Measurements from ENCODE around the gene PLK5.
"Not testable (repeated sequence)": the region's sequence is repeated elsewhere in the genome, so short reads cannot be mapped to it uniquely, and the experiment has no call there.

PLK5 gene

DNA sequence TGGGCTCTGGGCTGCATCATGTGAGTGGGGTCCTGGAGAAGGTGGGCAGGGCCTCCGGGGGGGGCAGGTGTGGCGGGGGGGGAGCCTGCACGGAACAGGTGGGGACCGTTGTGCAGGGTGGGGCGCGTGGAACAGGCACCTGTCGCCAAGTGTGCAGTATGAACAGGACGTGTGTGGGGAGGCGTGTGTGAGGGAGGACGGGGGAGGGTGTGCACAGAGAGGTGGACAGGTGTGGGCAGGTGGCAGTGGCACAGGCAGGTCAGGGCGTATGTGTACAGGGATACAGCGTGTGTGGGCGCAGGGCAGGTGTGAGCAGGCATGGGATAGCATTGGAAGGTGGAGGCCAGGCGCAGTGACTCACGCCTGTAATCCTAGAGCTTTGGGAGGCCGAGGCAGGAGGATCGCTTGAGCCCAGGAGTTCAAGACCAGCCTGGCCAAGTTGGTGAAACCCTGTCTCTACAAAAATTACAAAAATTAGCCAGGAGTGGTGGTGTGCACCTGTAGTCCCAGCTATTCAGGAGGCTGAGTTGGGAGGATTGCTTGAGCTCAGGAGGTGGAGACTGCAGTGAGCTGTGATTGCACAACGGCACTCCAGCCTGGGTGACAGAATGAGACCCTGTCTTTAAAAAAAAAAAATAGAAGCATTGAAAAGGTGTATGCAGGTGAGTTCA lies 3.2 kb downstream of the PLK5 start:
- no peak for DNase-seq

DNA sequence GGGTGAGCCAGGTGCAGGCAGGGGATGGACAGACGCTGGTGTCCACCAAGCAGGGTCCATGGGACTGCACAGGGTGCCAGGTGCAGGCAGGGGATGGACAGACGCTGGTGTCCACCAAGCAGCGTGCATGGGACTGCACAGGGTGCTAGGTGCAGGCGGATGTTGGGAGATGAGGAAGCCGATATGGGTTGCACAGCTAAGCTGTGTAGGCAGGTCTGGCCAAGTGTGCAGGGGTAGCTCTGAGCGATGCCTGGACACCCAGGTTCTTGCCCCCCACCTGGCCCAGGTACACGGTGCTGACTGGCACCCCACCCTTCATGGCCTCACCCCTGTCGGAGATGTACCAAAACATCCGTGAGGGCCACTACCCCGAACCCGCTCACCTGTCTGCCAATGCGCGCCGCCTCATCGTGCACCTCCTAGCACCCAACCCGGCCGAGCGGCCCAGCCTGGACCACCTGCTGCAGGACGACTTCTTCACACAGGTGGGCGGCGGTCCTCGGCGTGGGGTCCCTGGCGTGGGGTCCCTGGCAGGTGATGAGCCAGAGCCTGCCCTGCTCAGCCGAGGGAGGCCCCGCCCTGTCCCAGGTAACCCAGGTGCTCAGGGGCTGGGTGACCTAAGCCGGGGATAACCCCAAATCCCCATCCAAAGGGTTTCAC lies 3.9 kb downstream of the PLK5 start:
- DNase-seq = no peak

DNA sequence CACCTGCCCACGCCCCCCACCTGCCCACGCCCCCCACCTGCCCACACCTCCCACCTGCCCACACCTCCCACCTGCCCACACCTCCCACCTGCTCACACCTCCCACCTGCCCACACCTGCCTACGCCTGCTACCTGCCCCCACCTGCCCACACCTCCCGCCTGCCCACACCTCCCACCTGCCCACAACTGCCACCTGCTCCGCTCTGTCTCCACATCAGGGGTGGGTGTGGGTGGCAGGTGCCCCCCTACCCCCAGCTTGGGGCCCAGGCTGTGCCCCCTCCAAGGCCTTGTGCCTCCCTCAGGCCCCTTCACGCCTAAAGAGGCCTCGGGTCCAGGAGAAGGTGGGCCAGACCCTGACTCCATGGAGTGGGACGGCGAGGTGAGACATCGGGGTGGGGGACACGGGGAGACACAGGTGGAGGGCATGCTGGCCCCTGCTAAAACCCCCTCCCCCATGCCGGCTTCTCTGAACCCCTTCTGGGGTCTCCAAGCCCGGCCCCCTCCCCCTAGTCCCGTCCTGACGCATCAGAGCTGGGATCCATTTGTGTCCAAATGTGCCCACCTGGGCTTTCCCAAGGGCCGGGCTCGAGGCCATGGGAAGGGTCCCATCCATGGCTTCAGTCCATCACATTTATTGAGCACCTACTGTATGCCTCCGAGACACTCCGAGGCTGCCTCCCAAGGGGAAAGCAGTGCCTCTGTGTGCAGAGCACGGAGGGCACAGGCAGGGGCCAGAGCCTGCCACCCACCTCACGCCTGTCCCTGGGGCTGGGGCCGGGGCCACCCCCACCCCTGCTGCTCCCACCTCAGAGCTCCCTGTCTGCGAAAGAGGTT lies 4.9 kb downstream of the PLK5 start:
- no peak for DNase-seq

DNA sequence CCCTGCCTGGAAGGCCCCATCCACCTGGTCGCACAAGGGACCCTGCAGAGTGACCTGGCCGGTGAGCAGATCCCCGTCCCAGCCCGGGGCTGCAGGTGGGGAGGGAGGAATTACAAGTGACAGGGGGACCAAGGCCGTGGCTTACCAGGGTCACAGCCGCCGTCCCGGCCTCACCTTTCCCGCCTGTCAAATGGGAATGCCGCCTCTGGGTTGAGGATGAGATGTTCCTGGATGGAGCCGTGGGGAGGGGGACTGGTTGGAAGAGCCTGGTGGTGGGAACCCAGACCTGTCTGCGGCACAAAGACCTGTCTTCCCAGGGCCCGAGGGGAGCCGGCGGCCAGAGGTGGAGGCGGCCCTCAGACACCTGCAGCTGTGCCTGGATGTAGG lies 5.5 kb downstream of the PLK5 start:
- DNase-seq = no peak

DNA sequence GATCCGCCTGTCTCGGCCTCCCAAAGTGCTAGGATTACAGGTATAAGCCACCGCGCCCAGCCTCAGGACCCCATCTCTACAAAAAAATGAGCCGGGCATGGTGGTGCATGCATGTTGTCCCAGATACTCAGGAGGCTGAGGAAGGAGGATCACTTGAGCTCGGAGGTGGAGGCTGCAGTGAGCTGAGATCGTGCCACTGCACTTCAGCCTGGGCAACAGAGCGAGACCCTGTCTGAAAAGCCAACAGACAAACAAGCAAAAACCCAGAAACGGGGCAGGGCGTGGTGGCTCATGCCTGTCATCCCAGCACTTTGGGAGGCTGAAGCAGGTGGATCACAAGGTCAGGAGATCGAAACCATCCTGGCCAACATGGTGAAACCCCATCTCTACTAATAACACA lies 7.0 kb downstream of the PLK5 start:
- not testable (repeated sequence) for DNase-seq

DNA sequence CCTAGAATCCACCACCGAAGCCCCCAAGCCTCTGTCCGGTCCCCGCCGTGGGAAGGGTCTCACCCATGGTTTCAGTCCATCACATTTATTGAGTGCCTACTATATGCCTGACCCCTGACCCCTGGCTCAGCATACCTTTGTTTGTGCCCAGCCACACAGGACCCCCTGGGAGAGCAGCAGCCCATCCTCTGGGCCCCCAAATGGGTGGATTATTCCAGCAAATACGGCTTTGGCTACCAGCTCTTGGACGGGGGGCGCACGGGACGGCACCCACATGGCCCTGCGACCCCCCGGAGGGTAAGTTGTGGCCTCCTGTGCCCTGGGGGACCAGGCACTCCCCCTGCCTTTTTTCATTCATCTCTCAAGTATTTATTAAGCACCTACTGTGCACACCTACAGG lies 7.7 kb downstream of the PLK5 start:
- DNase-seq = no peak

DNA sequence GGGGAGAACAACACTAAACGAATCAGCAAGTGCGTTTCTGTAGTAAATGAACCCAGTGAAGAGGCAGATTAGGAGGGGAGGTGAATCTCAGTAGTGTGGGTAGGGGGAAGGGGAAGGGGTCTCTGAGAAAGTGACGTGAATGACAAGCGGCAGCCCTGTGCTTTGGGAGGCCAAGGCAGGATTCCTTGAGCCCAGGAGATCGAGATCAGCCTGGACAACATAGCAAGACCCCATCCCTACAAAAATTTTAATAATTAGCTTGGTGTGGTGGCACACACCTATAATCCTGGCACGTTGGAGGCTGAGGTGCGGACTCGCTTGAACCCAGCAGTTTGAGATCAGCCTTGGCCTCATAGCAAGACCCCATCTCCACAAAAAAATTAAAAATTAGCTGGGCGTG lies 8.1 kb downstream of the PLK5 start:
- DNase-seq = no peak

DNA sequence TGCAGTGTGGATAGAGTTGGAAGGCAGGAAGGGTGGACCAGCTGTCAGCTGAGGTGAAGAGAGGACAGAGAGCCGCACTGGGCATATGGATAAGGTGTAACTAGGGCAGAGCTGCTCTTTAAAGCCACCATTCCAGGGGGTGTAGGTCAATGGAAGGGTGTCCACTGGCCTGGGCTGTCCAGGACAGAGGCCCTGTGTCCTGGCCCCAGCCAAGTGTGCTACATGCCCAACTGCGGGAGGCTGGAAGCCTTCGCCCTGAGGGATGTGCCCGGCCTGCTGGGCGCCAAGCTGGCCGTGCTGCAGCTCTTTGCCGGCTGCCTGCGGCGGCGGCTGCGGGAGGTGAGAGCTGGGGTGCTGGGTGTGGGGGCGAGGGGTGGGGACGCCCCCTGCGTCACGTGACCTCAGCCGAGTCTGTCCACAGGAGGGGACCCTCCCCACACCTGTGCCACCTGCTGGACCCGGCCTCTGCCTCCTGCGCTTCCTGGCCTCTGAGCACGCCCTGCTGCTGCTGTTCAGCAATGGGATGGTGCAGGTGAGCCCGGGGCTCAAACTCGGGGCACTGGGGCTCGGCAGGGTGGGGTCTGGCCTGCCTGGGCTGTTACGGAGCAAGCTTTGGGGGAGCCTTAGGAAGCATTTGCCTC lies 9.8 kb downstream of the PLK5 start:
- DNase-seq = no peak

DNA sequence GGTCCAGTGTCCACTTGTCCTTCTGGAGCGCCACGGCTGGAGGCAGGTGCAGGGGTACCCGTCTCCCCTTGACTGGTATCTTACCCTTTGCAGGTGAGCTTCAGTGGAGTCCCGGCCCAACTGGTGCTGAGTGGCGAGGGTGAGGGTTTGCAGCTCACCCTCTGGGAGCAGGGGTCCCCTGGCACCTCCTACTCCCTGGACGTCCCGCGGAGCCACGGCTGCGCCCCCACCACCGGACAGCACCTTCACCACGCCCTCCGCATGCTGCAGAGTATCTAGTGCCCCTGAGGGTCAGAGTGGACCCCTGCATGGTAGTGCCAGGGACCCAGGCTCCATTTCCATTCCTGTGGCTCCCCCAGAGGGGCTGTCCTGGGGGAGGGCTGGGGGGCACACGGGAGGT lies 11.1 kb downstream of the PLK5 start:
- no peak for DNase-seq

DNA sequence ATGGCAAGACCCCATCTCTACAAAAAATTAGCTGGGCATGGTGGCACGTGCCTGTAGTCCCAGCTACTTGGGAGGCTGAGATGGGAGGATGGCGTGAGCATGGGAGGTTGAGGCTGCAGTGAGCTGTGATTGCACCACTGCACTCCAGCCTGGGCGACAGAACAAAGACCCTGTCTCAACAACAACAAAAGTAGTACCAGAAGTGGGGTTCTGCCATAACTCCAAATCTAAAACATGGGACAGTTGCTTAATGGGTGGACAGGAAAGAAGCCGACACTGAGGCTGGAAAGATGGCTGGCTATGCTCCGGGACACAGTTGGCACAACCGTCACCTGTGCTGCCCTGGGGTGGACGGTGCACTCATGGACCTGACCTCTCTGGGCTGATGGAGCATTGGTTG lies 11.8 kb downstream of the PLK5 start:
- not testable (repeated sequence) for DNase-seq

DNA sequence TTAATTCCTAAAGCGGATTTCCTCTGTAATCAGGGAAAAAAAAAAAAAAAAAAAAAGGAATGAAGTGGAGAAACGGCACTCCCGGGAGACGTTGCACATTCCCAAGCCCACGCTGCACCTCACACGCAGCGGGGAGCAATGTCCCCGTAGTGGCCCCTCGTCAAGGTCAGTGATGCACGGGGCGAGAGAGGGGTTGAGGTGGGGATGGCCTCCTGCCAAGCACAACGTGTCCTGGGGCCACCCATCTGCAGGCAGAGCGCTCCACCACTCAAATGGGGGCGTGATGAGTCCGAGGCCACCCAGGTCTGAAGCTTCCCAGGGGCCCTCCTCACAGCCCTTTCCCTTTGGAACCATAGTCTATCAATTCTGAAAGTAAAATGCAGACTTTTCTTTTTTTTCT lies 15.1 kb downstream of the PLK5 start:
- DNase-seq = no peak

DNA sequence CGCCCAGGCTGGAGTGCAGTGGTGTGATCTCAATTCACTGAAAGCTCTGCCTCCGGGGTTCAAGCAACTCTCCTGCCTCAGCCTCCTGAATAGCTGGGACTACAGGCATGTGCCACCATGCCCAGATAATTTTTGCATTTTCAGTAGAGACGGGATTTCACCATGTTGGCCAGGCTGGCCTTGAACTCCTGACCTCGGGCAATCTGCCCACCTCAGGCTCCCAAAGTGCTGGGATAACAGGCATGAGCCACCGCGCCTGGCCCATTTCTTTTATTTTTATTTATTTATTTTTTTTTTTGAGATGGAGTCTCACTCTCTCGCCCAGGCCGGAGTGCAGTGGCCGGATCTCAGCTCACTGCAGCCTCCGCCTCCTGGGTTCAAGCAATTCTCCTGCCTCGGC lies 15.9 kb downstream of the PLK5 start:
- DNase-seq = not testable (repeated sequence)

DNA sequence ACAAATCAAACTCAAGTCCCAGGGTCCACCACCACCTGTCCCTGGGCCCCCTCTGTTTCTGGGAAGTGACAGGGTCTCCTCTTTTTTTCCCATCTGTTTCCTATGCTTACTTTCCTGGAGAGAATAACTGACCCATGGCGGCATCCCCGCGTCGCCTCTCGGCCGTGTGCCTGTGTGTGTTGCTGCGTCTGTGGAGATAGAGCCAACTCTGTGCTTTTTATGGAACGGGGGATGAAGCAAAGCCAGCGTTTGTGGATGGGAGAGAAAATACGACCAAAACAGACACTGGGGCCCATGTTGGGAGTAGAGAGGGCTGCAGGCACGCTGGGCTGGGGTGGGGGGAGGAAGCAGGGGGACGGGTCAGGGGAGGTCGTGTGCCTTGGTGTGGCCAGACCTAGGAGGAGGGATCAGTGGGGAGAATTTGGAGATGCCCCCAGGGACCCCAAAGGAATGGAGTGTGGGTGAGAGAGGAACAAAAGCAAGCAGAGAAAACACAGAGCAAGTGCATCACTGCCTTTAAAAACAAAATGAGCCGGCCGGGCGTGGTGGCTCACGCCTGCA lies 16.6 kb downstream of the PLK5 start:
- DNase-seq = no peak

DNA sequence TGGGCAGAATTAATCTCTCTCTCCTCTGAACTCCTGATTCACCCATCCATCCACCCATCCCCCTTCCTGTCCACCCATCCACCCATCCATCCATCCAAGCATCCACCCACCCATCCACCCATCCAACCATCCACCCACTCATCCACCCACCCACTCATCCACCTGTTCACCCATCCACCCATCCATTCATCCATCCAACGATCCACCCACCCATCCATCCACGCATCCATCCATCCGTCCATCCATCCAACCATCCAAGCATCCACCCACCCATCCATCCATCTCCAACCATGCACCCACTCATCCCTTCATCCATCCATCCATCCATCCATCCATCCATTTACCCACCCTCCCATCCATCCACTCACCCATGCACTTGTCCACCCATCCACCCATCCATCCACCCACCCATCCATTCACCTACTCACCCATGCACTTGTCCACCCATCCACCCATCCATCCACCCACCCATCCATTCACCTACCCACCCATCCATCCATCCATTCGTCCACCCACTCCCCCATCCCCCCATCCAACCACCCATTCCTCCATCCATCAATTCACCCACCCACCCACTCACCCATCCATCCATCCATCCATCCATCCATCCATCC lies 25.6 kb downstream of the PLK5 start:
- no peak for DNase-seq

DNA sequence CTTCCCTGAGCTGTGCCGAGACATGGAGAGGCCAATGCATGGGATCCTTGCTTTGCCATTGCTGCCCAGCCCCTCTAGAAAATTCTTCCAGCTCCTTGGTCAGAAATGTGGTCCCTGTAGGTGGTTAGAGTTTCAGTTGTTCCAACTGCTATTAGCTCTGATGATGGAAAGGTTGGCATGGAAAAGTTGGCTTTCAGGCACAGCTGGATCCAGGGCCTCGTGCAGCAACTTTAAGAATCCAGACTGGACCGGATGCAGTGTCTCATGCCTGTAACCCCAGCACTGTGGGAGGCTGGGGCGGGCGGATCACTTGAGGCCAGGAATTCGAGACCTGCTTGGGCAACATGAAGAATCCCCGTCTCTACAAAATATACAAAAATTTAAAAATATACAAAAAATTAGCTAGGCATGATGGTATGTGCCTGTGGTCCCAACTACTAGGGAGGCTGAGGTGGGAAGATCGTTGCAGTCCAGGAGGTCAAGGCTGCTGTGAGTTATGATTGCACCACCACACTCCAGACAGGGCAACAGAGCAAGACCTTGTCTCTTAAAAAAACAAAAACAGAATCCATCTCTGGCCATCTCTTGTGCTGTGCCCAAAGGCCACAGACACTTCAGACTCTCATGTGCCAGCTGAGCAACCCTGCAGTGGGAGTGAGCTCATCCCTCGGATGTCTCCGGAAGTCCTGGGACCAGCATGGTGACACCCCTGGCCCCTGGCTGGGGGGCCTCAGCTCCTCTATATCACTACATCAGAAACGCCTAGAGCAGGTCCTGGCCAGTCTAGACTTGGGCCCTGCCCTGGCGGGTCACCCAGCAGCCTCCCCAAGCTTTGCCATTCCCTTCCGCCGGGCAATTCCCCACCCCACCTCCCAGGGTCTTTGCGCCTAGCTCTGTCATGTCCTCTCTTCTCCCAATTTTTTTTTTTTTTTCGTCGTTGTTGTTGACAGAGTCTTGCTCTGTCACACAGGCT lies 27.5 kb downstream of the PLK5 start:
- DNase-seq = no peak

DNA sequence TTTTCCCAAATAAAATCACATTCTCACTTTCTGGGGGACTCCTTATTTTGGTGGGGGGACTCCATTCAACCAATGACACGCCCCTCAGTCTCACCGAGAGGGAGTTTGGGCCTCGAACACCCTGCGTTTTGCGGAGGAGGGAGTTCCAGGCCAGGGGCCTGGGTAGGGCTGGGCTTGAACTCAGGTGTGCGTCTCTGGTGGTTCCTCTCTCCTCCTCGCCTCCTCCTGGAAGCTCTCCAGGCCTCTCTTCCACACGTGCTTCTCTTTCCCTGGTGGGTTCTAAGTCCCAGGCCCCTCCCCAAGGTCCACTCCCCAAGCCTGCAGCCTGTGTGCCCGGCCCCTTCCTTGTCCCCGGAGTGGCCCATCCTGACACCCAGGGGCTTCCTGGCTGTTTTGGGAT lies 29.5 kb downstream of the PLK5 start:
- DNase-seq = no peak

DNA sequence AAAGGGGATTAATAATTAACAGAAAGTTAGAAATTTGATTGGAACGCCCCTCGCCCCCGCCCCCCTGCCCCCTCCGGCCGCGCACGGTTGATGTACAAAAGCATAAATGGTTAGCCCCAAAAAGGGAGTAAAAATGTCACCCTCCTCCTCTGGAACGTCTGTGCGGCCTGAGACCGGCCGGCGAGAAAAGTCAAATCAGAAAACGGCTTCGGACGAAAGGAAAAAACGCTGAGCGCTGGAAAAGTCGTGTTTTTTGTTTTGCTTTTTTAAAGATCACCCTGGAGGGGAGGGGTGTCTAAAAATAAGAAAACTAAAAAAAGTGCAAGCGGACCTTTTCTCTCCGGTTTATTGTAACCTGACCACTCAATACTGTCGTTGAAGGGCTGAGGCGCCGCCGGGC lies 31.1 kb downstream of the PLK5 start:
- no peak for DNase-seq

DNA sequence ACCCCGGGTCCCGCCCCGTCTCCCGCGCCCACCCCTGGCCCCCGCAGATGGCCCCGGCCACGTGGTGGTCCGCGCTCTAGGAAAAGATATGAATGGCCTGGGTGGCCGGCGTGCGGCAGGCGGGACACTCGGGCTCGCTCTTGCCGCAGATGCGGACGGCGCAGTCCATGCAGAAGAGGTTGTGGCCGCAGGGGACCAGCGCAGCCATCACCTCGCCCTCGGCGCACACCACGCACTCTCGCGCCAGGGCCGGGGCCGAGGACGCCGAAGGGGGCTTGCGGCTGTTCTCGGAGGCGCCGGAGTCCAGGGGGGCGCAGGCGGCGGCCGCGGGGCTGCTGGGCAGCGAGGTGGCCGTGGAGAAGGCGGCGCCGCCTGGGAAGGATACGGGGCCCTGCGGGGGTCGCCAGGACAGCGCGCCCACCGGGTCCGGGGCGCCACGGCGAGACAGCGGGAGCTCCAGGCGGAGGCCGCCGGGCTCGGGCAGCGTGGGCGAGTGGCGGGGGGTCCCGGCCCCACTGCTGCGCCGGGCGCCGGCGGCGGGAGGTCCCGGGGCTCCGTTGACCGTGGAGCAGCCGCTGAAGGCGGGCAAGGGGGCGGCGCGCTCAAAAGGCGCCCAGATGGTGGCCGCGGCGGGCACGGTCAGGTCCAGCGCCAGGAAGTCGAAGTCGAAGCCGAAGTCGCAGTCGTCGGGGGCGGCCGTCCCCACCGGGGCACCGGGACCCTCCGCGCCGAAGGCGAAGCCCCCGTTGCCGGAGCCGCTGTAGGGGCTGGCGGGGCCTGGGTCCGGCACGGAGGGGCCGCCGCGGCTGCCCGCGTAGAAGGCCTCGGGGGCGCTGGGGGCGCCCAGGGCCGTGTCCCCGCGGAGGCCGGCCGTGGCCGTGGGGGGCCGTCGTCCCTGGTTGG lies 31.9 kb downstream of the PLK5 start:
- no peak for DNase-seq

DNA sequence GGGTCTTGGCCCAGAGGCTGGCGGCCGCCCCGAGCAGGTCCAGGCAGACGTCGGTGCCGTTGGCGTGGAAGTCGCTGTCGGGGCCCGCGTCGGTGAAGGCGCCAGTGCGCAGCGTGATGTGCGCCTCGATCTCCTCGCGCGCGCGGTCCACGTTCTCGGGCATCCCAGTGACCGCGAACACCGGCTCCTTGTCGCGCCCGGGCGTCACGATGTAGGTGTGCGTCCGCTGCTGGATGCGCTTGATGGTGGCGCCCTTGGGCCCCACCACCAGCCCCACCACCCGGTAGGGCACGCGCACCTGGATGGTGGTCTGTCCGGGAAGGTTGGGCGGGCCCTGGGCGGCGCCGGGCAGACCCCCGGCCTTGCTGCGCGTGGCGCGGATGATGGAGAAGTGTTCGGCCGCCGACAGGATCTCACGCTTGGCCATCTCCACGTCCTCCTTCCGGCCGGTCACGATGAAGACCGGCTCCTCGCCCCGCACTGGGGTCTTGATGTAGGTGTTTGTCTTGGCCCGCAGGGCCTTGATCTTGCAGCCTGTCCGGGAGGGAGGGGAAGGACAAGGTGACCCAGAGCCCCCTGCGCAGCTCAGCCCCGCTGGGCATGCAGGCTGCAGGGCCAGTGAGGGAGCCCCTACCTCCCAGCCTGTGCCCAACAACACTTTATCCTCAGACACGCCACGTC lies 32.7 kb downstream of the PLK5 start:
- no peak for DNase-seq

DNA sequence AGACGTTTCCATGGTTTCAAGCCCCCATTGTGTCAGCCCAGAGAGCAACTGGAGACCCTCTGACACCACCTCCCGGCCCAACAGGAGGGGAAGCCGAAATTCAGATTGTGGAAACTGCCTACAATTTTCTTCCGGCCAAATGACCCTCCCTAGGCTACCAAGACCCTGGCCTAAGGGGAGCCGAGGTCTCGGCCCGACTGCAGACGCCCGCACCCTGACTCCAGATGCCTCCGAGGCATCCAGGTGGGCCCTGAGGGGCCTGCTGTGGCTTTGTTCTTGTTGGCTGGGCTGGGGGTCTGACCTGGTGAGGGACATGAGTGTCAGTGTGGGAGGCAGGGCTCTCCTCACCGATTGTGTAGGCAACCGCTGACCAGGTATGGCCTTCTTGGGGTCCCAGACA lies 34.7 kb downstream of the PLK5 start:
- DNase-seq = no peak
